Erythroblast (primary cell): ENCODE measurements around the gene RAD51B.
A peak's percentile ranks its signal among the peaks of the same experiment; 100 is the strongest.
"Not testable (repeated sequence)": the region's sequence is repeated elsewhere in the genome, so short reads cannot be mapped to it uniquely, and the experiment has no call there.

Experiments
- DNase-seq, 2 experiments: peaks; one replicate each; lab custom pipeline; 2025; lab: John Stamatoyannopoulos, UW
- GATA1 ChIP-seq: IDR thresholded peaks from 2 replicates; pipeline ENCODE4 v1.6.1; 2011; ENCODE audit warnings: low read depth, mild to moderate bottlenecking, control low read depth, low read length, moderate library complexity
- POLR2A ChIP-seq: IDR thresholded peaks from 2 replicates; pipeline ENCODE4 v1.6.1; 2011; ENCODE audit warnings: mild to moderate bottlenecking, low read length

Gene RAD51B

GRCh38 chr14:68655021-68655831 is 835.6 kb downstream of the RAD51B start:
- DNase-seq: no peak

GRCh38 chr14:68655911-68656316 is 836.3 kb downstream of the RAD51B start:
- no peak for DNase-seq
- TF ChIP-seq GATA1 (no peak), POLR2A (no peak)

More at GRCh38 chr14:68655021-68655831, 835.6 kb downstream of the RAD51B start:
- TF ChIP-seq POLR2A: no peak

- TF ChIP-seq GATA1 (no peak), POLR2A (no peak)
- no peak for DNase-seq
Observed at GRCh38 chr14:68656452-68656851, 836.9 kb downstream of the RAD51B start.

DNA sequence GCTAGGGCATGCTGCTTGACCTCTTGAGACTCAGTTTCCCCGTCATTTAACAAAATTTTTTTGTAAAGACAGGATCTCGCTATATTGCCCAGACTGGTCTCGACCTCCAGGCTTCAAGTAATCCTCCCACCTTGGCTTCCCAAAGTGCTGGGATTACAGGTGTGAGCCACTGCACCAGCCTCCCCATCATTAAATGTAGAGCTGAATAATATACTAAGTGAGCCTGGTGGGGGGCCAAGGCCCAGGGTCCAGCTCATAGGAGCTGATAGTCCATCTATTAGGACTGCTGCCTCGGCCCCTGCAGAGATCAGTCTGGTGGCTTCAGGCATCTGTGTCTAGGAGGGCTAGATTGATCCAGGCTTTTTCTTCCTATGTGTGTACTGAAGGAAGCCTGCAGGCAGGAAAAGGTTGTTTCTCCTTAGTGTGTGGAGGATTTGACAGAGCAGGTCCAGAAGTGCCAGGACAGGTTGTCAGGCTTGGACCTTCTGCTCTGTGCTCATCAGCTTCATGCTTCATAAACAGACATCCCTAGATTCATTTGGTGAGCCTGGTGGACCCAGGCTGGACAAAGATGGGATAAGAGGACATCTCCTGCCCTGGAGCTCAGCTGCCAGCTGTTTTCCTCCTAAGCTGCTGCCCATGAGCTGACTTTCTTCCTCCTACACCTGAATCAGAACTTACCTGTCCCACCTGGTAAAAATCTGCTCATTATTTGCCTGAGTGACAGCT is 837.9 kb downstream of the RAD51B start:
- DNase-seq: no peak
- no peak for TF ChIP-seq GATA1
- no peak for TF ChIP-seq POLR2A

GRCh38 chr14:68658029-68658509 is 838.5 kb downstream of the RAD51B start:
- no peak for DNase-seq
- TF ChIP-seq GATA1: no peak
- no peak for TF ChIP-seq POLR2A

- no peak for DNase-seq
- TF ChIP-seq POLR2A: no peak
- no peak for TF ChIP-seq GATA1
Observed at GRCh38 chr14:68658943-68659931, 839.7 kb downstream of the RAD51B start.

DNA sequence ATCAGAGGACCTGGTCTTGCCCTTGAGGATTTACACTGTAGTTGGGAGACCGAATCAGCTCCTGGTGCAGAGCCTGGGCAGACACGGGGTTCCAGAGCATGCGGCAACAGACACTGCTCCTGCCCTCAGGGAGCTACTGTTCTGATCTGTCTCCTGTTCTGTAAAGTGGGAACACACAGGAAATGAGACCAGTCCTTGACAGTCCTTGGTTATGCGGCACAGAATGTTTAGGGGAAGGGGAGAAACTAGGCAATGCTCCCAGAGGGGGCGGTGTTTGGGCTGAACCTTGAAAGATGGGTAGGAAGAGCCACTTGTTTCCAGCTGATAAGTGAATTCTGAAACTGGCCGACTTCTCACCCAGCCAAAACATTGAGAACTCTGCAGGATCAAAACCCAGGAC is 840.9 kb downstream of the RAD51B start:
- DNase-seq: no peak
- TF ChIP-seq POLR2A (no peak), GATA1 (no peak)

GRCh38 chr14:68661226-68662225 is 841.9 kb downstream of the RAD51B start:
- no peak for TF ChIP-seq GATA1
- TF ChIP-seq POLR2A: no peak
- peak in 1 of 2 experiments; percentile 7 for DNase-seq

DNA sequence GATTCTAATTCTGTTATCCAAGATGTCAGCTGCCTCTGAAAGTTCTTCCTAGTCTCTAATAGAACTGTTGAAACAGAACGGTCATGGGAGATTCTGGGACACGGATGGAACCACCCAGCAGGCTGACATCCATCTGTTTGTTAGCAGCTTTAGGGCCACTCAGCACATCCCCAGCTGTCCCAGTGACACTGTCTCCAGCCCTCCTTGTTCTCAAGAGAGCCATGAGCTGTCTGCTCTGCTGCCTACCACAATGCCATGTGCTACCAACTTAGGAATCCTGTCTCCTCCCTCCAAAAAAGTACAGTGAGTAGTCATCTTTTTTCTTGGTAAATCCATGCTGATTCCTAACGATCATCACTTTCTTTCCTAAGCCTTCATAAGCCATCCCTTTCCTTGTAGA is 842.8 kb downstream of the RAD51B start:
- TF ChIP-seq POLR2A: no peak
- TF ChIP-seq GATA1: no peak
- no peak for DNase-seq

GRCh38 chr14:68662826-68663225 is 843.2 kb downstream of the RAD51B start:
- DNase-seq: not testable (repeated sequence)

DNA sequence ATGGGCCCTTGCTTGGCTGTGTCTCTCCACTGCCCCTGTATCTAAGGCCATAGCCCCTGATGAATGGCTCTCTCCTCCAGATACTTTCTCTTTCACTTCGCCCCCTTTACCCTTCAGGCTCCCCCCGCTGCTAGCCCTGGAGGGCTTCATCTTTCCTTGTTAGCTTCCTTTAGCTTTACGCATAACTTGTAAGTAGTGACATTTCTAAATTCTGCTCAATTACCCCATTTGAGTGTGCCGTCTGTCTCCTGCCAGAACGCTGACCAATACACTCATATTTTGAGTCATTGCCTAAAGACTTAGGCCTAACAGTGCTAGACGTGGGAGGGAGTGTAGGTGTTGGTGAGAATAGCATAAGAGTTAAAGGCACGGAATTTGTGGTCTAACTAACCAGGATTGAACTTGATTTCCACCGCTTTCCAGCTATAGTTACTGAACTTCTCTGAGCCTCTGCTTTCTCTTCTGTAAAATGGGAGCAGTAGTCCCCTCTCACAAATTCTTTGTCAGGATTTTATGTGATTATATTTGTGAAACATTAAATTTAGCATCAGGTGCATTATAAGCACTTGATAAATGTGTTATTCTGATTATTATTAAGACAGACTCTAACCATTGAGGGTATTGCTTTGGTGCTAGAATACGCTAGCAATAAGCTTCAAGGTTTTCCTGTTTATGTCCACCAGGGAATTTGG is 844.0 kb downstream of the RAD51B start:
- DNase-seq: no peak
- TF ChIP-seq GATA1 (no peak), POLR2A (no peak)

DNA sequence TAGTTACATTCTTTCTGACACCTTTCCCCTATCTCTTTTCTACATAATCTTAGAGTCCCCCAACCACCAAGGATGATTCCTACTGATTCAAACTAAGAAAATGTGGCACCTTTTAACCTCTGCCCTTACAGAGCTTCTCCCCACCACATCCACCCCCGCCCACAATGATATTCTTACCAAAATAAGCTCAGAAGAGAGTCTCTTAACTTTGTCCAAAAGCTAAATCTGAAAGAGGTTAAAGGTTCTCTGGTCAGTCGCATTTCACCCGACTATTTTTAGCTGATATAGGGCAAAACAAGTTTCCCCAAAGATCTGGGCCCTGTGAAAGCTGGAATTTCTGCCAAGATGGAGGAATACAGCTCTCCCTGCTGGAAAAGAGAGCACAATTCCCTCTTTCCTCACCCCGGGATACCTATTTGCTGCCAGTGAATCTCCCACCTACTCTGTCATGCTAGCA is 844.7 kb downstream of the RAD51B start:
- DNase-seq: no peak
- TF ChIP-seq GATA1: no peak
